Retina (tissue), 1 donor: Measurements from ENCODE around the gene SMTNL2.
"Not testable (repeated sequence)": the region's sequence is repeated elsewhere in the genome, so short reads cannot be mapped to it uniquely, and the experiment has no call there.

Experiments used
- DNase-seq: peaks from one replicate; pipeline ENCODE4 v3.0.0-alpha.2; 2016

The SMTNL2 gene

GRCh38 chr17:4639301-4640059, 55.2 kb downstream of the SMTNL2 start:
- DNase-seq, result peak; percentile 37

GRCh38 chr17:4640569-4641188, 56.4 kb downstream of the SMTNL2 start:
- not testable (repeated sequence) for DNase-seq

GRCh38 chr17:4641297-4642195, 57.2 kb downstream of the SMTNL2 start, which contains the start of gene ALOX15:
ALOX15 (minus strand) TSS chr17:4641678; CDS start chr17:4641651, 27 bp downstream.
- DNase-seq, result peak; percentile 38

GRCh38 chr17:4642286-4642685, 58.0 kb downstream of the SMTNL2 start:
- DNase-seq, result no peak

- DNase-seq, result no peak
Measured at GRCh38 chr17:4643676-4644075, 59.3 kb downstream of the SMTNL2 start.

GRCh38 chr17:4645642-4646041, 61.3 kb downstream of the SMTNL2 start:
- DNase-seq, result no peak

GRCh38 chr17:4648741-4649140, 64.4 kb downstream of the SMTNL2 start:
- DNase-seq, result no peak

- no peak for DNase-seq
Measured at GRCh38 chr17:4652997-4653396, 68.7 kb downstream of the SMTNL2 start.

GRCh38 chr17:4655933-4656332, 71.6 kb downstream of the SMTNL2 start:
- not testable (repeated sequence) for DNase-seq

- no peak for DNase-seq
Measured at GRCh38 chr17:4657678-4658077, 73.3 kb downstream of the SMTNL2 start.
